Measurements from ENCODE around the gene ASRGL1.

- no peak for TF ChIP-seq EZH2 (IDR thresholded peaks at IDR 0.05; ENCODE audit: borderline replicate concordance)
- no peak for TF ChIP-seq CTCF (IDR thresholded peaks at IDR 0.05; ENCODE audit: poor library complexity)
- TF ChIP-seq EZH2phosphoT487 (IDR thresholded peaks at IDR 0.05; ENCODE audit: low read depth, severe bottlenecking, unreplicated experiment), result no peak
Measured at GRCh38 chr11:62383822-62384221, 46.6 kb downstream of the ASRGL1 start.
